ENCODE results near the gene KCNE4. TPM values are rescaled to one million over a fixed set of nuclear protein-coding genes. Genes with fewer than 3 reads are reported as not detected.
A peak's percentile ranks its signal among the peaks of the same experiment; 100 is the strongest.

The KCNE4 gene
- total RNA-seq, 3 donors from 2014 or later = 0.55 to 5.8 (median 2.0) TPM

DNA sequence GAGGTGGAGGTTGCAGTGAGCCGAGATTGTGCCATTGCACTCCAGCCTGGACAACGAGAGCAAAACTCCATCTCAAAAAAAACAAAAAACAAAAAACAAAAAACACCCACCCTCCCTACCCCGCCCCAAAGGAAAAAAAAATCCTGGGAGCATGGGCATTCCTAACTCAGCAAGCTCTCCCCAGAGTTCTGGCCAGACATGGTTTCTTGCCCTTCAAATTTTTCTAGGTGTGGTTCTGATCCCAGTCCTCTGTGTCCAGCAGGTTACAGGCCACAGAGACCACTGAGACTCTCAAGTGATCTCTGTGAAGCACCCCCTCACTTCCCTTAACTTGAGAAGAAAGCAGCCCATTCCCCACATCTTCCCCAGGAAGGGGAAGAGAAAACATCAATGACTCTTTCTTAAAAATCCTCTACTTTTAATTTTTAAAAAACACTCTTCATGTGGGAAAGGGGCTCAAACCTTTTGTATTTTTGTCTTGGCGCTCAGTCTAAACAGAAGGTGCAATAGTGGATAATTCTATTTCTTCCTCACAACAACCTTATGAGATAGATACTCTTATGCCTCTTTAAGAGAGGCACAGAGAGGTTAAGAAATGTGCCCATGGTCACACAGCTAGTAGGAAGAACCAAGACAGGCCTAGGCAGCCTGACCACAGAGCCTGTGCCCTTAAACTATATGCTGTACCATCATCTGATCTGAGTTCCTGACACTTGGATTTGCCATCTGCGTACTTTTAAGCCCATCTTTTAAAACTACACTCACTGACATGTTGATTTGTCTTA is 6.9 kb upstream of the KCNE4 start:
- no peak for DNase-seq
- Histone ChIP-seq H3K9me3 (no peaks in the 10 kb centered on the region), H3K4me3 (no peak overlapping the region), H3K4me1 (ENCODE audit: low read depth) (no peaks in the 10 kb centered on the region), H3K36me3 (ENCODE audit: low read depth) (no peaks in the 10 kb centered on the region)
- TF ChIP-seq, protein P1, sequence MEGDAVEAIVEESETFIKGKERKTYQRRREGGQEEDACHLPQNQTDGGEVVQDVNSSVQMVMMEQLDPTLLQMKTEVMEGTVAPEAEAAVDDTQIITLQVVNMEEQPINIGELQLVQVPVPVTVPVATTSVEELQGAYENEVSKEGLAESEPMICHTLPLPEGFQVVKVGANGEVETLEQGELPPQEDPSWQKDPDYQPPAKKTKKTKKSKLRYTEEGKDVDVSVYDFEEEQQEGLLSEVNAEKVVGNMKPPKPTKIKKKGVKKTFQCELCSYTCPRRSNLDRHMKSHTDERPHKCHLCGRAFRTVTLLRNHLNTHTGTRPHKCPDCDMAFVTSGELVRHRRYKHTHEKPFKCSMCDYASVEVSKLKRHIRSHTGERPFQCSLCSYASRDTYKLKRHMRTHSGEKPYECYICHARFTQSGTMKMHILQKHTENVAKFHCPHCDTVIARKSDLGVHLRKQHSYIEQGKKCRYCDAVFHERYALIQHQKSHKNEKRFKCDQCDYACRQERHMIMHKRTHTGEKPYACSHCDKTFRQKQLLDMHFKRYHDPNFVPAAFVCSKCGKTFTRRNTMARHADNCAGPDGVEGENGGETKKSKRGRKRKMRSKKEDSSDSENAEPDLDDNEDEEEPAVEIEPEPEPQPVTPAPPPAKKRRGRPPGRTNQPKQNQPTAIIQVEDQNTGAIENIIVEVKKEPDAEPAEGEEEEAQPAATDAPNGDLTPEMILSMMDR (IDR thresholded peaks at IDR 0.05) = no peak
- no peak for ATAC-seq
- intact Hi-C loops (cut with DNase I, micrococcal nuclease) = no loop called here

DNA sequence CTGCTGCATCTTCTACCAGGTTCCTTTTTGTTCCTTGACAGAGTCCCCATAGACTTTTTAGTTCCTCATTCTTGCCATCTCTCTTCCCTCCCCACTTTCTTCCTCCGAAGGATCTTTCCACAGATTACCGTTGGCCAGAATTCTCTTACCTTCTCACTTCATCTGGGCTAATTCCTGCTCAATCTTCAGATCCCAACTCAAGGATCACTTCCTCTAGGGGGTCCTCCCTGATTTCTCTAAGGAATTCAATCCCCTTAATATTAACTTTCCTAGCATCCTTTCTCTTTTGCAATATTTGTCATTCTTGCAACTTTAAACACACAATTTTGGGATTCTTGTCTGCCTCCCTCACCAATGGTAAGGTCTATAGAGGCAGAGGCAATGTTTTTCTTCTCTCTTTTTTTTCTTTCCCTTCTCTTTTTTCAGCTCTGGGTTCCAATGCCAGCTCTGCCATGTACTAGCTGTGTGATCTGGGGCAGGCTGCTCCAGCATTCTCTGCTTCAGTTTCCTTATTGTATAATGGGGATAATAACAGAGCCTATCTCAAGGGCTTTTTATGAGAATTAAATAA is 5.4 kb upstream of the KCNE4 start:
- ATAC-seq = no peak
- intact Hi-C loops (cut with DNase I, micrococcal nuclease) = no loop called here
- TF ChIP-seq, protein P1 (IDR thresholded peaks at IDR 0.05) = no peak

DNA sequence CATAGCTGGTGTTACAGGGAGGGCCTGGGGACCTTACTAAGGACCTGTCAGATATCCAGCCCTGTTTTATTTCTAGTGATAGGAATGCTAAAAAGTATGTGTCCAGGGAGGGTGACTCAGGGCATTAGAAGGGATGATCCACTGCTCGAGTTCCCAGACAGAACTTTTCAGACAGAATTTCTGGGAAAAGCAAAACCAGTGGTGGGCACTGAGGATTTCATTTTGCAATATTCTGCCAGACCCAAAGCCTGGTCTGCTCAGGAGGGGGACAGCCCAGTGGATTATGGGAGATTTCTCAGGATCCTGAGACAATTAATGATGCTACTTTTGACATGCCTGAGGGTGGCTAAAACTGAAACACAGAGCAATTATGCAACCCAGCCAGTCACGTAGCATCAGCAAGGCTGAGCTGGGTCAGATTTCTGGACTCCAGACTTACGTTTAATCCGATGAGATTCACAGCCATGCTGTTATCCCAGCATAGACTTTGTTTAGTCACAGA is 4.7 kb upstream of the KCNE4 start:
- peaks cover 4% of the 10 kb centered on the region for H3K4me1 ChIP-seq (ENCODE audit: low read depth)
- H3K36me3 ChIP-seq (ENCODE audit: low read depth) = no peaks in the 10 kb centered on the region
- no peak overlapping the region for H3K4me3 ChIP-seq
- H3K9me3 ChIP-seq = no peaks in the 10 kb centered on the region
- DNase-seq = peak in 1 of 3 donors; percentile 19
- TF ChIP-seq, protein P1 (IDR thresholded peaks at IDR 0.05) = no peak
- no peak for ATAC-seq
- intact Hi-C loops (cut with DNase I, micrococcal nuclease) = no loop called here

More for the DNA sequence above, 5.4 kb upstream of the KCNE4 start:
- Histone ChIP-seq H3K36me3 (ENCODE audit: low read depth) (no peaks in the 10 kb centered on the region), H3K4me3 (no peak overlapping the region), H3K9me3 (no peaks in the 10 kb centered on the region), H3K4me1 (ENCODE audit: low read depth) (no peaks in the 10 kb centered on the region)
- no peak for DNase-seq

DNA sequence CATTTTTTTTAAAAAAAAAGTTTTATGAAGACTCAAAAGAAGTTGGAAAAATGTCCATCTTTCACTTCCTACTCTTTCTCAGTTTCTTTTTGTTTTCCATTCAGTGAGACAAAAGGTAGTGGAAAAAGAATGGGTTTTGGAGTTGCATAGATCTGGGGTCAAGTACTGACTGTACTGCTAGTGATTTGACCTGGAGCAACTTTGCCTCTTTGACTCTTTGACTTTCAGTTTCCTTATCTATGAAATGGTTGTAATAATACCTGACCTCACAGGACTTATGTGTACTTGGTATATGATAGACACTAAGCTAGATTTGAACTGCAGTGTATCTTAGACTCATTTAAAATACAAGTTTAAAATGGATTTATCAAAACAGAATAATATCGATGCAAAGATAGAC is 3.5 kb upstream of the KCNE4 start:
- ATAC-seq (peak; percentile 14), DNase-seq (no peak)
- TF ChIP-seq, protein P1 (IDR thresholded peaks at IDR 0.05) = no peak
- H3K4me1 ChIP-seq (ENCODE audit: low read depth) = peaks cover 4% of the 10 kb centered on the region
- no peaks in the 10 kb centered on the region for H3K9me3 ChIP-seq
- no peaks in the 10 kb centered on the region for H3K36me3 ChIP-seq (ENCODE audit: low read depth)
- H3K4me3 ChIP-seq = no peak overlapping the region
- intact Hi-C loops (cut with DNase I, micrococcal nuclease) = no loop called here

DNA sequence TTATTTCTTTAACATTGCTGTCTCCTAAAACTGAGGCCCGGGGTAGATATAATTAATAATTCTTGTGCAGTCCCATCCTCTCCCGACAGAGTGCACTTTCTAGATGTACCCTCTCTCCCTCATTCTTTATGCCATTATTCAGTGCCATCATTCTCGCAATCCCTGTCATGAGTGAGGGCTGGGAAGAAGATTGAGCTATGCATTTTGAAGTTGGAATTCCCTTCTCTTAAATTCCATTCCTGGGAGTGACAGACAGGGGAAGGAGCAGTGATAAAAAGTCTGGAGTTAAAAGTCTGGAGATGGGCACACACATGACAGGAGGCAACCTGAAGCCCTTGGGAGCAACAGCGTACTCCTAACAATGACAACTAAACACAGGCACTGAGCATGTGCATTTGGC is 2.6 kb upstream of the KCNE4 start:
- Histone ChIP-seq H3K4me1 (ENCODE audit: low read depth) (peaks cover 4% of the 10 kb centered on the region), H3K4me3 (no peak overlapping the region), H3K9me3 (no peaks in the 10 kb centered on the region), H3K36me3 (ENCODE audit: low read depth) (no peaks in the 10 kb centered on the region)
- TF ChIP-seq, protein P1 (IDR thresholded peaks at IDR 0.05) = no peak
- intact Hi-C loops (cut with DNase I, micrococcal nuclease) = no loop called here
- ATAC-seq = no peak
- no peak for DNase-seq

Measured in mucosa of descending colon (tissue), 3 donors.